Stimulated activated CD4-positive, alpha-beta T cell treated with anti-CD3 and anti-CD28 coated beads, Interleukin-15, amount 100 ng/mL, for 1 hour (primary cell): ENCODE data around the gene EIF3A.
"Not testable (repeated sequence)": the region's sequence is repeated elsewhere in the genome, so short reads cannot be mapped to it uniquely, and the experiment has no call there.

Source experiments
- DNase-seq, 2 donors: peaks; one replicate each; pipeline ENCODE4 v3.0.0-alpha.2; 2020; ENCODE audit warnings: low read depth in 1 of 2, low spot score in 1 of 2

The EIF3A gene

GRCh38 chr10:119101366-119102098 lies 20.9 kb upstream of the EIF3A start:
- no peak for DNase-seq

- no peak for DNase-seq
Measured at GRCh38 chr10:119100434-119101238, 20.0 kb upstream of the EIF3A start.

- DNase-seq, result no peak
Measured at GRCh38 chr10:119098576-119098975, 18.0 kb upstream of the EIF3A start.

GRCh38 chr10:119096641-119097415 lies 16.2 kb upstream of the EIF3A start:
- not testable (repeated sequence) for DNase-seq

GRCh38 chr10:119095640-119096039 lies 15.0 kb upstream of the EIF3A start:
- DNase-seq, result no peak

GRCh38 chr10:119090968-119091367 lies 10.4 kb upstream of the EIF3A start:
- DNase-seq, result no peak

- no peak for DNase-seq
Measured at GRCh38 chr10:119090026-119090795, 9.6 kb upstream of the EIF3A start.

- no peak for DNase-seq
Measured at GRCh38 chr10:119087271-119087882, 6.8 kb upstream of the EIF3A start.

- DNase-seq, result no peak
Measured at GRCh38 chr10:119084896-119085295, 4.3 kb upstream of the EIF3A start.

- peak; percentile 30 to 48 for DNase-seq
Measured at GRCh38 chr10:119079599-119080520, 757 bp downstream of the EIF3A start.

GRCh38 chr10:119078422-119079179 lies 2.0 kb downstream of the EIF3A start:
- no peak for DNase-seq

- no peak for DNase-seq
Measured at GRCh38 chr10:119073584-119073983, 7.0 kb downstream of the EIF3A start.

GRCh38 chr10:119070395-119071165 lies 10.0 kb downstream of the EIF3A start:
- DNase-seq, result no peak

- DNase-seq, result no peak
Measured at GRCh38 chr10:119061926-119062325, 18.7 kb downstream of the EIF3A start.

GRCh38 chr10:119061352-119061751 lies 19.3 kb downstream of the EIF3A start:
- DNase-seq, result no peak

GRCh38 chr10:119060107-119060506 lies 20.5 kb downstream of the EIF3A start:
- DNase-seq, result no peak

- no peak for DNase-seq
Measured at GRCh38 chr10:119059557-119059956, 21.1 kb downstream of the EIF3A start.

- DNase-seq, result no peak
Measured at GRCh38 chr10:119058010-119058409, 22.6 kb downstream of the EIF3A start.
